Nephron progenitor cell (in vitro differentiated cells): ENCODE results near the gene MMD.

ENCODE experiments used
- DNase-seq: peaks from one replicate; pipeline ENCODE4 v3.0.0; 2021
- H3K27ac Mint-ChIP-seq: 2 replicates; pipeline ENCODE4 v1.8.0; 2021; ENCODE audit warnings: mild to moderate bottlenecking, moderate library complexity, mixed read lengths
- H3K27me3 Mint-ChIP-seq: 2 replicates; pipeline ENCODE4 v1.8.0; 2021; ENCODE audit warnings: mild to moderate bottlenecking, low read depth, mixed read lengths; ENCODE audit not compliant: poor library complexity
- H3K36me3 Mint-ChIP-seq: 2 replicates; pipeline ENCODE4 v1.8.0; 2021; ENCODE audit warnings: low read depth, mixed read lengths
- H3K4me1 Mint-ChIP-seq: 2 replicates; pipeline ENCODE4 v1.8.0; 2021; ENCODE audit warnings: mixed read lengths
- H3K4me3 Mint-ChIP-seq: 2 replicates; pipeline ENCODE4 v1.8.0; 2021; ENCODE audit warnings: mild to moderate bottlenecking, moderate library complexity, mixed read lengths
- H3K9me3 Mint-ChIP-seq: 2 replicates; pipeline ENCODE4 v1.8.0; 2021; ENCODE audit warnings: mild to moderate bottlenecking, moderate library complexity, mixed read lengths
- CTCF ChIP-seq: fragments of 200-600 bp; sonication (generic); IDR thresholded peaks from 2 replicates; pipeline ENCODE4 v1.5.0; 2021; ENCODE audit warnings: antibody characterized with exemption

MMD gene

GRCh38 chr17:55368706-55369105 is 52.9 kb downstream of the MMD start:
- H3K27me3 Mint-ChIP-seq: peaks cover 4% of the 10 kb centered on the region

GRCh38 chr17:55366020-55366481 is 55.6 kb downstream of the MMD start:
- no peak overlapping the region for H3K4me3 Mint-ChIP-seq
- H3K4me1 Mint-ChIP-seq: no peaks in the 10 kb centered on the region
- TF ChIP-seq CTCF: no peak
- no peaks in the 10 kb centered on the region for H3K27me3 Mint-ChIP-seq
- H3K9me3 Mint-ChIP-seq: peaks cover 30% of the 10 kb centered on the region
- no peak overlapping the region for H3K27ac Mint-ChIP-seq
- DNase-seq: no peak
- H3K36me3 Mint-ChIP-seq: peaks cover 4% of the 10 kb centered on the region

More at GRCh38 chr17:55368706-55369105, 52.9 kb downstream of the MMD start:
- Mint-ChIP-seq H3K4me3 (no peak overlapping the region), H3K9me3 (peaks cover 33% of the 10 kb centered on the region), H3K27ac (no peak overlapping the region), H3K4me1 (no peaks in the 10 kb centered on the region), H3K36me3 (peaks cover 7% of the 10 kb centered on the region)
- DNase-seq: no peak
- no peak for TF ChIP-seq CTCF

- Mint-ChIP-seq H3K27ac (no peak overlapping the region), H3K27me3 (no peaks in the 10 kb centered on the region), H3K4me1 (no peaks in the 10 kb centered on the region), H3K9me3 (peaks cover 34% of the 10 kb centered on the region), H3K4me3 (no peak overlapping the region), H3K36me3 (peaks cover 11% of the 10 kb centered on the region)
- no peak for TF ChIP-seq CTCF
- no peak for DNase-seq
These were observed 58.6 kb downstream of the MMD start for GRCh38 chr17:55363033-55363432.

- no peak overlapping the region for H3K4me3 Mint-ChIP-seq
- peaks cover 11% of the 10 kb centered on the region for H3K36me3 Mint-ChIP-seq
- no peak overlapping the region for H3K27ac Mint-ChIP-seq
- DNase-seq: no peak
- TF ChIP-seq CTCF: no peak
- H3K4me1 Mint-ChIP-seq: no peaks in the 10 kb centered on the region
- peaks cover under 1% of the 10 kb centered on the region for H3K27me3 Mint-ChIP-seq
- H3K9me3 Mint-ChIP-seq: peaks cover 34% of the 10 kb centered on the region
These were observed 60.7 kb downstream of the MMD start for GRCh38 chr17:55360971-55361370.

GRCh38 chr17:55356434-55357328 is 65.0 kb downstream of the MMD start:
- peak; percentile 71 for TF ChIP-seq CTCF
- no peak overlapping the region for H3K4me3 Mint-ChIP-seq
- no peaks in the 10 kb centered on the region for H3K4me1 Mint-ChIP-seq
- H3K36me3 Mint-ChIP-seq: peaks cover 11% of the 10 kb centered on the region
- peaks cover 27% of the 10 kb centered on the region for H3K9me3 Mint-ChIP-seq
- DNase-seq: peak; percentile 70
- H3K27me3 Mint-ChIP-seq: peaks cover 4% of the 10 kb centered on the region
- no peak overlapping the region for H3K27ac Mint-ChIP-seq

GRCh38 chr17:55354941-55355340 is 66.7 kb downstream of the MMD start:
- no peaks in the 10 kb centered on the region for H3K36me3 Mint-ChIP-seq
- no peak for DNase-seq
- H3K4me3 Mint-ChIP-seq: no peak overlapping the region
- peaks cover 9% of the 10 kb centered on the region for H3K9me3 Mint-ChIP-seq
- TF ChIP-seq CTCF: no peak
- no peaks in the 10 kb centered on the region for H3K4me1 Mint-ChIP-seq
- peaks cover 4% of the 10 kb centered on the region for H3K27me3 Mint-ChIP-seq
- H3K27ac Mint-ChIP-seq: no peak overlapping the region
